HEK293T (cell line): ENCODE data around the gene PANX3.

Experiments used
- BHLHE40 ChIP-seq: fragments of 450-650 bp; IDR thresholded peaks from 2 replicates; pipeline ENCODE4 v1.6.1; 2016; ENCODE audit warnings: mild to moderate bottlenecking, moderate library complexity, borderline replicate concordance
- ELF4 ChIP-seq: fragments of 450-650 bp; IDR thresholded peaks from 2 replicates; pipeline ENCODE4 v1.6.1; 2017; ENCODE audit warnings: antibody characterized with exemption
- SP1 ChIP-seq: fragments of 450-650 bp; IDR thresholded peaks from 2 replicates; pipeline ENCODE4 v1.6.1; 2017
- SUZ12 ChIP-seq: fragments of 450-650 bp; IDR thresholded peaks from 2 replicates; pipeline ENCODE4 v1.6.1; 2016; ENCODE audit warnings: mild to moderate bottlenecking

DNA sequence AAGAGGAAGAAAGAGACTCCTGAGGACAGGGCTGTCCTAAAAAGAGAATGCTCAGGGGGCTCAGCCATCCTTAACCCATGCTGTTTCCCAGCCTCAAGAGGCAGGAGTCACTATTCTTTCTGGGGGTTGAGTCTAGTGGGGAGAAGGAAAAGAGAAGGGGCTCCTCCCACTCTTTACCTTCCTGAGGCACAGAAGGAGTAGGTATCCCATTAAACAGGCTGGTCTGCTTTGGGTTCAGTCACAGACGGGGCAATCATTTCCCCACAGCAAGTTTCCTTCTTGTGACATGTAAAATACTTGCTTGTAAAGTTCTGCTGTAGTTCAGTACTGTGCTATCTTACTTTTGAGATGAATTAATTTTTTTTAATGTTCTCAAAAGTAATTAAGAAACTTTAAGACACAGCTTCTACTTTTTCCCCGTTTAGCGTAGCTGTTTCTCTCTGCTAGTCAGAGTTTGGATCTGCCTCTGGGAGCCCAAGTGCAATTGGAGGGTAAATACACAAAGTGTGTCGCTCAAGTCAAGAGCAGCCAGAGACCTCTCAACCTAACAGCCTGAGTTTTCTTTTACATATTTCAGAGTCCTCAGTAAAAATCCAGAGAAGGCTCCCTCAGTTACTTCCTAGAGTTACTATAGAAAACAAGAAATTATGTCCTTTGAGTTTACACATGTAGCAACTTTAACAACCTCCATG, 26.4 kb upstream of the PANX3 start:
- TF ChIP-seq ELF4: no peak
- no peak for TF ChIP-seq BHLHE40
- TF ChIP-seq SUZ12: no peak
- no peak for TF ChIP-seq SP1
